A549 (cell line): ENCODE measurements around the gene MTG2. TPM values are rescaled to one million over a fixed set of nuclear protein-coding genes. Genes with fewer than 3 reads are reported as not detected.

Experiments
- ATAC-seq, 2 experiments: fragments of 200-7000 bp in 1 of 2; fragments of >200 bp in 1 of 2; cut with Nextera tagmentation in 1 of 2; cut with Tn5 transposase in 1 of 2; 3 replicates each; pipeline versions ENCODE4 v1.8.0 to v1.9.1; 2018 to 2020; ENCODE audit warnings: mild to moderate bottlenecking in 1 of 2, moderate library complexity in 1 of 2
- CTCF ChIA-PET: fragments of 300-600 bp; sonication (Branson Sonifier 250); formaldehyde crosslinking; extraction: SDS; loops from one replicate; lab custom pipeline; 2021; ENCODE audit warnings: antibody characterized with exemption, inconsistent platforms; lab: Yijun Ruan, JAX
- POLR2A ChIA-PET: fragments of 350-600 bp; formaldehyde crosslinking; extraction: SDS; loops from one replicate; lab custom pipeline; 2021; ENCODE audit warnings: antibody characterized with exemption, inconsistent platforms; lab: Yijun Ruan, JAX
- DNase-seq, 2 experiments: peaks; one replicate each; pipeline versions ENCODE4 v3.0.0 to v3.0.0-alpha.2; 2011 to 2016; ENCODE audit warnings: low read depth in 1 of 2, low spot score in 1 of 2
- FAIRE-seq: peaks from 2 replicates; lab custom pipeline; 2011; peaks lifted over from hg19 to GRCh38; lab: Jason Lieb, UNC
- H3K27ac ChIP-seq, 2 experiments: fragments of >200 bp; sonication (Bioruptor Twin); formaldehyde crosslinking; 3 replicates each; pipeline ENCODE4 v1.5.1; 2016 to 2017
- H3K4me1 ChIP-seq: fragments of >200 bp; sonication (Bioruptor Twin); formaldehyde crosslinking; 3 replicates; pipeline ENCODE4 v1.6.1; 2016
- H3K4me2 ChIP-seq: fragments of >200 bp; sonication (Bioruptor Twin); formaldehyde crosslinking; 3 replicates; pipeline ENCODE4 v1.6.1; 2016
- H3K4me3 ChIP-seq: fragments of >200 bp; sonication (Bioruptor Twin); formaldehyde crosslinking; 3 replicates; pipeline ENCODE4 v1.5.1; 2016
- H3K9me3 ChIP-seq: fragments of >200 bp; sonication (Bioruptor Twin); formaldehyde crosslinking; 3 replicates; pipeline ENCODE4 v1.6.1; 2016
- ATOH8 ChIP-seq: fragments of 250-450 bp; sonication (Bioruptor Pico); IDR thresholded peaks from 2 replicates; pipeline ENCODE4 v1.5.0; 2020; ENCODE audit warnings: low read depth, mild to moderate bottlenecking, moderate library complexity
- CBX2 ChIP-seq: fragments of 200-600 bp; sonication (generic); IDR thresholded peaks from 2 replicates; pipeline ENCODE4 v1.6.1; 2016; ENCODE audit warnings: low read depth, mild to moderate bottlenecking, borderline replicate concordance
- CBX8 ChIP-seq: fragments of 200-600 bp; sonication (generic); IDR thresholded peaks from 2 replicates; pipeline ENCODE4 v1.6.1; 2016
- CEBPB ChIP-seq, 2 experiments: fragments of >200 bp in 1 of 2; sonication (Bioruptor Twin) in 1 of 2; formaldehyde crosslinking in 1 of 2; IDR thresholded peaks; 2 replicates each; pipeline ENCODE4 v1.6.1; 2012 to 2016
- CHD2 ChIP-seq: fragments of 150-350 bp; IDR thresholded peaks from 2 replicates; pipeline ENCODE4 v1.6.1; 2014; ENCODE audit warnings: low read length; ENCODE audit not compliant: partially characterized antibody
- CTCF ChIP-seq: fragments of >200 bp; sonication (Bioruptor Twin); formaldehyde crosslinking; IDR thresholded peaks from 3 replicates; pipeline ENCODE4 v1.5.1; 2016
- EHMT2 ChIP-seq: fragments of 200-600 bp; sonication (generic); IDR thresholded peaks from 2 replicates; pipeline ENCODE4 v1.6.1; 2016; ENCODE audit warnings: antibody characterized with exemption, low read depth, mild to moderate bottlenecking, moderate library complexity
- ELK1 ChIP-seq: fragments of 150-350 bp; IDR thresholded peaks from 2 replicates; pipeline ENCODE4 v1.6.1; 2014; ENCODE audit warnings: low read depth, mild to moderate bottlenecking, low read length
- EP300 ChIP-seq, 2 experiments: fragments of >200 bp; sonication (Bioruptor Twin); formaldehyde crosslinking; IDR thresholded peaks; 2 replicates in 1 of 2; 3 replicates in 1 of 2; pipeline ENCODE4 v1.6.1; 2016 to 2017
- FOSB ChIP-seq: fragments of 250-450 bp; sonication (Bioruptor Pico); IDR thresholded peaks from 2 replicates; pipeline ENCODE4 v1.5.0; 2020; ENCODE audit warnings: mild to moderate bottlenecking, moderate library complexity
- GATA3 ChIP-seq: IDR thresholded peaks from 2 replicates; pipeline ENCODE4 v1.6.1; 2012; ENCODE audit warnings: borderline replicate concordance
- HMGXB4 ChIP-seq: fragments of 250-450 bp; sonication (Bioruptor Pico); IDR thresholded peaks from 2 replicates; pipeline ENCODE4 v1.5.0; 2021; ENCODE audit warnings: mild to moderate bottlenecking, moderate library complexity, borderline replicate concordance
- KDM5A ChIP-seq: fragments of 200-600 bp; sonication (generic); IDR thresholded peaks from 2 replicates; pipeline ENCODE4 v1.6.1; 2016; ENCODE audit warnings: antibody characterized with exemption, mild to moderate bottlenecking
- MAFK ChIP-seq: fragments of 450-650 bp; IDR thresholded peaks from 2 replicates; pipeline ENCODE4 v1.6.1; 2014; ENCODE audit not compliant: partially characterized antibody
- POLR2AphosphoS2 ChIP-seq: conservative IDR thresholded peaks from 2 replicates; pipeline ENCODE4 v1.6.1; 2012; ENCODE audit warnings: low read length, improper control_type of control experiment, inconsistent platforms
- RAD21 ChIP-seq, 2 experiments: fragments of >200 bp in 1 of 2; sonication (Bioruptor Twin) in 1 of 2; formaldehyde crosslinking in 1 of 2; IDR thresholded peaks in 1 of 2; conservative IDR thresholded peaks in 1 of 2; 2 replicates in 1 of 2; 3 replicates in 1 of 2; pipeline ENCODE4 v1.6.1; 2012 to 2018; ENCODE audit warnings: inconsistent platforms in 1 of 2
- REST ChIP-seq: fragments of 200-600 bp; sonication (generic); IDR thresholded peaks from 2 replicates; pipeline ENCODE4 v1.6.1; 2016; ENCODE audit warnings: antibody characterized with exemption, mild to moderate bottlenecking, moderate library complexity
- RFX5 ChIP-seq: fragments of 450-650 bp; IDR thresholded peaks from 2 replicates; pipeline ENCODE4 v1.7.1; 2014; ENCODE audit warnings: antibody characterized with exemption, mild to moderate bottlenecking, moderate library complexity
- RNF2 ChIP-seq: fragments of 200-600 bp; sonication (generic); IDR thresholded peaks from 2 replicates; pipeline ENCODE4 v1.6.1; 2016; ENCODE audit warnings: low read depth, mild to moderate bottlenecking, antibody characterized with exemption, moderate library complexity, borderline replicate concordance
- SMC3 ChIP-seq: fragments of >200 bp; sonication (Bioruptor Twin); formaldehyde crosslinking; IDR thresholded peaks from 3 replicates; pipeline ENCODE4 v1.6.1; 2018; ENCODE audit warnings: inconsistent platforms
- SREBF2 ChIP-seq: fragments of 450-650 bp; IDR thresholded peaks from 2 replicates; pipeline ENCODE4 v1.6.1; 2014; ENCODE audit warnings: mild to moderate bottlenecking, moderate library complexity
- TFCP2L1 ChIP-seq: fragments of 250-450 bp; sonication (Bioruptor Pico); IDR thresholded peaks from 2 replicates; pipeline ENCODE4 v1.5.0; 2021; ENCODE audit warnings: mild to moderate bottlenecking
- TP53 ChIP-seq: fragments of 250-450 bp; sonication (Bioruptor Pico); IDR thresholded peaks from 2 replicates; pipeline ENCODE4 v1.5.0; 2021; ENCODE audit warnings: mild to moderate bottlenecking, moderate library complexity
- ZFP36 ChIP-seq: fragments of 450-650 bp; IDR thresholded peaks from 2 replicates; pipeline ENCODE4 v1.6.1; 2014; ENCODE audit warnings: borderline replicate concordance; ENCODE audit not compliant: partially characterized antibody
- WGBS: methylation state at CpG from one replicate; pipeline ENCODE4 v1.1.6; 2017; ENCODE audit errors: missing lambda C conversion rate; 5-methylcytosine and 5-hydroxymethylcytosine counted together
- polyA plus RNA-seq, 4 experiments: library from polyadenylated mRNA; depleted of rRNA in 3 of 4; stranded (reverse); fragments of >200 nt; fragmentation: RNase III in 1 of 4; extraction: RNeasy Plus Mini Kit Qiagen cat#74134 plus additional on column Dnase treatment in 1 of 4; gene quantifications; 2 replicates in 3 of 4; 3 replicates in 1 of 4; pipeline ENCODE4 v1.2.3, GENCODE V29; 2011 to 2017

MTG2 gene
- polyA plus RNA-seq, 2 of the 4 experiments (the other 2 are of a cell fraction) = 21.9 to 28.7 TPM

- WGBS = 89% methylated on average over 11 of the region's 20 CpGs
- CTCF ChIA-PET = no interaction called here
- Histone ChIP-seq H3K4me3 (no peak overlapping the region), H3K27ac (no peak overlapping the region), H3K4me1 (peaks cover 8% of the 10 kb centered on the region)
- DNase-seq (no peak), FAIRE-seq (no peak), ATAC-seq (no peak)
- POLR2A ChIA-PET = no interaction called here
- TF ChIP-seq EP300 (IDR thresholded peaks at IDR 0.05) (no peak), CBX2 (no peak), KDM5A (no peak), RAD21 (conservative IDR thresholded peaks at IDR 0.05 in 1 of 2, IDR thresholded peaks at IDR 0.05 in 1 of 2) (no peak), TP53 (CRISPR knock-in tag) (no peak), GATA3 (no peak), CEBPB (IDR thresholded peaks at IDR 0.05) (no peak), TFCP2L1 (no peak), CBX8 (no peak), CHD2 (no peak), ZFP36 (no peak), EHMT2 (no peak), RNF2 (no peak), POLR2AphosphoS2 (no peak), ELK1 (no peak)
- TF ChIP-seq, all 56 proteins: peak for 0
- Histone ChIP-seq H3K9me3 (peaks cover 6% of the 10 kb centered on the region; the same call in 2 of the 3 replicates), H3K4me2 (no peak overlapping the region)
Measured at GRCh38 chr20:62148908-62149314, 33.9 kb upstream of the MTG2 start.

GRCh38 chr20:62149532-62150309, 33.1 kb upstream of the MTG2 start:
- Histone ChIP-seq H3K4me1 (peaks cover 6% of the 10 kb centered on the region), H3K4me2 (no peak overlapping the region), H3K4me3 (no peak overlapping the region), H3K27ac (no peak overlapping the region), H3K9me3 (peaks cover 6% of the 10 kb centered on the region; the same call in 2 of the 3 replicates)
- ATAC-seq (no peak; a peak in 2 of 6 replicates), DNase-seq (no peak), FAIRE-seq (no peak)
- WGBS = 92% methylated on average over 23 of the region's 24 CpGs
- POLR2A ChIA-PET = no interaction called here
- peak; percentile 74 for TF ChIP-seq MAFK
- no peak for TF ChIP-seq SREBF2
- no peak for TF ChIP-seq REST
- CTCF ChIA-PET = interaction anchor here (0.7 to 1.4 kb wide), 2 partner anchors 86 to 138 kb away, joined by 3 to 5 read pairs; no protein-coding TSS in a partner anchor

- H3K27ac ChIP-seq = no peak overlapping the region
- ChIA-PET CTCF (interaction anchor here (1.4 kb wide), 1 partner anchor 139 kb away, joined by 5 read pairs; no protein-coding TSS in a partner anchor), POLR2A (no interaction called here)
- no peak for DNase-seq
- H3K4me2 ChIP-seq = no peak overlapping the region
- WGBS = 93% methylated on average over 11 of the region's 11 CpGs
- ATAC-seq = peak in 1 of 2 experiments; percentile 18; a peak in 1 of 6 replicates
- FAIRE-seq = no peak
- peaks cover 3% of the 10 kb centered on the region for H3K4me1 ChIP-seq
- peaks cover 6% of the 10 kb centered on the region; the same call in 2 of the 3 replicates for H3K9me3 ChIP-seq
- H3K4me3 ChIP-seq = no peak overlapping the region
- no peak for TF ChIP-seq SMC3
- no peak for TF ChIP-seq KDM5A
- no peak for TF ChIP-seq RAD21 (conservative IDR thresholded peaks at IDR 0.05 in 1 of 2, IDR thresholded peaks at IDR 0.05 in 1 of 2)
- TF ChIP-seq HMGXB4 (CRISPR knock-in tag) = no peak
- TF ChIP-seq RFX5 = no peak
- no peak for TF ChIP-seq CTCF
- TF ChIP-seq ATOH8 (CRISPR knock-in tag) = no peak
- no peak for TF ChIP-seq FOSB
Measured at GRCh38 chr20:62150310-62150575, 32.6 kb upstream of the MTG2 start.
